K562 (cell line): Measurements from ENCODE around the gene PCCB. TPM values are rescaled to one million over a fixed set of nuclear protein-coding genes. Genes with fewer than 3 reads are reported as not detected.

ENCODE experiments used
- ATAC-seq: fragments of 200-7000 bp; cut with Tn5 transposase; 3 replicates; pipeline ENCODE4 v1.9.1; 2020; ENCODE audit warnings: moderate library complexity
- BruUV-seq: library from RNA; stranded (reverse); fragments of 400-500 nt; replicated peaks from 2 replicates; lab custom pipeline; 2021; lab: Mats Ljungman, UMichigan
- CTCF ChIA-PET: fragments of 300-600 bp; formaldehyde crosslinking; extraction: SDS; loops from one replicate; lab custom pipeline; 2021; ENCODE audit warnings: low intra/inter-chr PET ratio; lab: Yijun Ruan, JAX
- POLR2A ChIA-PET: fragments of 300-600, 350-650 bp; sonication (Branson Sonifier 250); formaldehyde crosslinking; extraction: SDS; loops from one replicate; lab custom pipeline; 2021; ENCODE audit warnings: antibody characterized with exemption, inconsistent platforms; lab: Yijun Ruan, JAX
- DNase-seq, 4 experiments: peaks; one replicate each; pipeline versions ENCODE4 v3.0.0 to v3.0.0-alpha.2; 2011 to 2018; ENCODE audit warnings: low spot score in 3 of 4, mixed read lengths in 3 of 4; ENCODE audit errors: extremely low read depth in 1 of 4
- FAIRE-seq: peaks from 2 replicates; lab custom pipeline; 2011; peaks lifted over from hg19 to GRCh38; lab: Jason Lieb, UNC
- H2AFZ ChIP-seq: 2 replicates; pipeline ENCODE4 v1.6.0; 2011; ENCODE audit warnings: low read depth, low read length, control low read depth, inconsistent platforms
- H3K27ac ChIP-seq: fragments of 200-600 bp; 3 replicates; pipeline ENCODE4 v1.8.0; 2011; ENCODE audit warnings: low read depth, mild to moderate bottlenecking, control low read depth, inconsistent platforms, low read length, moderate library complexity, mixed read lengths; ENCODE audit errors: extremely low read depth
- H3K27me3 ChIP-seq, 2 experiments: fragments of 300-600 bp in 1 of 2; 2 replicates in 1 of 2; 3 replicates in 1 of 2; pipeline versions ENCODE4 v1.6.0 to v1.8.0; 2011; ENCODE audit warnings: inconsistent platforms in 2 of 2, low read length in 2 of 2, mild to moderate bottlenecking in 1 of 2, mixed read lengths in 1 of 2, moderate library complexity in 1 of 2; ENCODE audit not compliant: control insufficient read depth in 2 of 2, insufficient read depth in 2 of 2
- H3K36me3 ChIP-seq: fragments of 300-600 bp; 3 replicates; pipeline ENCODE4 v1.8.0; 2011; ENCODE audit warnings: mild to moderate bottlenecking, low read length, inconsistent platforms; ENCODE audit not compliant: control insufficient read depth, insufficient read depth
- H3K4me1 ChIP-seq, 2 experiments: fragments of 200-600 bp in 1 of 2; replicated peaks in 1 of 2; 2 replicates in 1 of 2; 3 replicates in 1 of 2; pipeline versions ENCODE4 v1.5.1 to v1.8.0; 2011; ENCODE audit warnings: inconsistent platforms in 2 of 2, low read length in 2 of 2, mild to moderate bottlenecking in 1 of 2, mixed read lengths in 1 of 2, moderate library complexity in 1 of 2; ENCODE audit not compliant: control insufficient read depth in 2 of 2, insufficient read depth in 2 of 2
- H3K4me2 ChIP-seq: 2 replicates; pipeline ENCODE4 v1.6.1; 2011; ENCODE audit warnings: low read length, control low read depth, inconsistent platforms, mixed read lengths; ENCODE audit not compliant: insufficient read depth
- H3K4me3 ChIP-seq: fragments of 200-600 bp; sonication (generic), shearing (Covaris generic); 2 replicates; pipeline ENCODE4 v1.5.1; 2016; ENCODE audit warnings: control low read depth, inconsistent platforms
- H3K79me2 ChIP-seq: fragments of 200-600 bp; 3 replicates; pipeline ENCODE4 v1.8.0; 2011; ENCODE audit warnings: low read length, inconsistent platforms; ENCODE audit not compliant: control insufficient read depth, insufficient read depth
- H3K9ac ChIP-seq, 2 experiments: 2 replicates each; pipeline versions ENCODE4 v1.6.0 to v1.6.1; 2011; ENCODE audit warnings: low read depth in 2 of 2, low read length in 2 of 2, control low read depth in 1 of 2, inconsistent platforms in 1 of 2, mild to moderate bottlenecking in 1 of 2, mixed read lengths in 1 of 2; ENCODE audit not compliant: insufficient read depth in 1 of 2
- H3K9me1 ChIP-seq: one replicate; pipeline ENCODE4 v1.6.0; 2011; ENCODE audit warnings: inconsistent platforms, mild to moderate bottlenecking, low read length, moderate library complexity; ENCODE audit not compliant: control insufficient read depth, insufficient read depth
- H3K9me3 ChIP-seq: replicated peaks from 2 replicates; pipeline ENCODE4 v1.5.1; 2011; ENCODE audit warnings: low read depth, low read length, inconsistent platforms; ENCODE audit not compliant: control insufficient read depth, insufficient read depth
- H4K20me1 ChIP-seq: replicated peaks from 2 replicates; pipeline ENCODE4 v1.6.1; 2011; ENCODE audit warnings: low read length, inconsistent platforms, mixed read lengths; ENCODE audit not compliant: control insufficient read depth, insufficient read depth
- BHLHE40 ChIP-seq: IDR thresholded peaks from 2 replicates; pipeline ENCODE4 v1.6.1; 2011; ENCODE audit warnings: low read length, improper control_type of control experiment
- EP300 ChIP-seq: IDR thresholded peaks from 2 replicates; pipeline ENCODE4 v1.6.1; 2012; ENCODE audit warnings: low read length, improper control_type of control experiment
- HEY1 ChIP-seq: fragments of 250-450 bp; sonication (Bioruptor Pico); IDR thresholded peaks from 2 replicates; pipeline ENCODE4 v1.5.0; 2020; ENCODE audit warnings: mild to moderate bottlenecking, moderate library complexity, borderline replicate concordance
- ILK ChIP-seq: fragments of 450-650 bp; IDR thresholded peaks from 2 replicates; pipeline ENCODE4 v1.6.1; 2016; ENCODE audit warnings: missing genetic modification characterization, low read depth, mild to moderate bottlenecking, missing compliant biosample characterization, moderate library complexity, borderline replicate concordance
- NFXL1 ChIP-seq: fragments of 450-650 bp; formaldehyde crosslinking; IDR thresholded peaks from 2 replicates; pipeline ENCODE4 v1.4.0; 2021; ENCODE audit warnings: mild to moderate bottlenecking
- PHB ChIP-seq: fragments of 250-450 bp; sonication (Bioruptor Pico); IDR thresholded peaks from 2 replicates; pipeline ENCODE4 v1.5.0; 2021
- RBFOX2 ChIP-seq: fragments of 200-400 bp; formaldehyde crosslinking; IDR thresholded peaks from 2 replicates; pipeline ENCODE4 v1.6.1; 2017; ENCODE audit warnings: low read depth, mild to moderate bottlenecking, low read length, moderate library complexity
- RBM14 ChIP-seq: fragments of 200-400 bp; formaldehyde crosslinking; IDR thresholded peaks from 2 replicates; pipeline ENCODE4 v1.6.1; 2018; ENCODE audit warnings: low read depth, mild to moderate bottlenecking, low read length, moderate library complexity, borderline replicate concordance; ENCODE audit not compliant: insufficient read depth
- SREBF2 ChIP-seq: sonication (generic); formaldehyde crosslinking; IDR thresholded peaks from 2 replicates; pipeline ENCODE4 v1.4.0; 2020; ENCODE audit warnings: mild to moderate bottlenecking, missing genetic modification reagents
- ZNF140 ChIP-seq: fragments of 250-450 bp; sonication (Bioruptor Pico); IDR thresholded peaks from 2 replicates; pipeline ENCODE4 v1.8.0; 2021; ENCODE audit warnings: moderate library complexity, mild to moderate bottlenecking, inconsistent platforms
- ZNF778 ChIP-seq: fragments of 450-650 bp; formaldehyde crosslinking; IDR thresholded peaks from 2 replicates; pipeline ENCODE4 v1.4.0; 2020; ENCODE audit warnings: mild to moderate bottlenecking, moderate library complexity
- ZZZ3 ChIP-seq: fragments of 450-650 bp; IDR thresholded peaks from 2 replicates; pipeline ENCODE4 v1.6.1; 2016; ENCODE audit warnings: antibody characterized with exemption, mild to moderate bottlenecking, moderate library complexity
- WGBS: fragments of 100-300 bp; shearing (Covaris generic); methylation state at CpG from one replicate; pipeline ENCODE4 v1.1.6; 2016; ENCODE audit warnings: low coverage, mixed read lengths; ENCODE audit not compliant: insufficient coverage; ENCODE audit errors: missing lambda C conversion rate; 5-methylcytosine and 5-hydroxymethylcytosine counted together
- in situ Hi-C: fragments of 300-500 bp; cut with MboI; formaldehyde crosslinking; loops from 4 replicates; pipeline ENCODE4 v1.15.0; 2018; ENCODE audit warnings: inconsistent platforms, mixed read lengths
- intact Hi-C: fragments of 100-400 bp; cut with micrococcal nuclease; formaldehyde crosslinking; loops from 2 replicates; pipeline ENCODE4 v1.14.2; 2022
- polyA plus RNA-seq, 8 experiments: library from polyadenylated mRNA; depleted of rRNA in 4 of 8; stranded (reverse) in 5 of 8; unstranded in 3 of 8; fragments of >200 nt; fragmentation: Nextera tagmentation in 2 of 8; fragmentation: Illumina TruSeq in 1 of 8; extraction: Ambion mirVana in 2 of 8; extraction: Trizol in 1 of 8; gene quantifications; 2 replicates each; pipeline versions ENCODE4 v1.2.1 to v1.2.3, GENCODE V29; 2011 to 2014; ENCODE audit warnings: inconsistent platforms in 1 of 8, missing spikeins in 1 of 8
- total RNA-seq, 7 experiments: library from RNA; depleted of rRNA in 6 of 7; stranded (reverse); fragments of >200 nt in 6 of 7; fragmentation: Illumina TruSeq in 2 of 7; extraction: Trizol in 2 of 7; gene quantifications; 2 replicates each; pipeline versions ENCODE4 v1.2.1 to v1.2.3, GENCODE V29; 2011 to 2021; ENCODE audit warnings: low replicate concordance in 1 of 7

Gene PCCB
- total and polyA plus RNA-seq, 9 of the 15 experiments (the other 6 are each of a cell fraction or from before 2014, with no cell fraction given) = 69.5 to 173 (median 92.8) TPM

DNA sequence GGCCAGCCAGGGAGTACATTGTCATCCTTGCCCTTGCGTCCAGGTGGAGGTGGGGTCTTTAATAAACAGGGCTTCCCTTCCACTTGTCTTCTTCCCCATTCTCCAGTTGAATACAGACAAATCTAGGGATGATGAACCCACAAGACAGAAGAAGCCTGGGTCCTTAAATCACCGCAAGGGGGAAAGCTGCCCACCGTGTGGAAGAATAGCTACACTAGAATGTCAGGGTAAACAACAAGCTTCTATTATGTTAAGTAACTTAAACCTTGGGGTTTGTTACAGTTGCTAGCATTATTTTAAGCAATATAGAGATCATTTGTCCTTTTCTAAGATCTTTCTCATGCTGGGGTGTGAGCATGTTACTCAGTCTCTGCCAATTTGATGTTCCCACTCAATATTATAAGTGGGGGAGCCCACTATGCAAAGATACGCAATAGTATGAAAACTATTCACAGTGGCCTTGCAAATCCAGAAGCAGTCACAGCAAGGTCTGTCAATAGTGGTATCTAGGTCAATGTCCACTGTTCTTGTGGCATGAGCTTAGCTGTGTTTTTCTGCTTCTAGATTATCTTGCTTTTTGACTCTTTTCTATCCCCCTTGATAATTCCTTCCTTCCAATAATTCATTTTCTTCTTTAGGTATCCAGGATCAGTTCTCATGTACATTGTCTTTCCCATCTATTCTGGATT lies 12.0 kb upstream of the PCCB start:
- H3K4me2 ChIP-seq = no peak overlapping the region
- ATAC-seq (no peak), DNase-seq (no peak), FAIRE-seq (no peak)
- H3K9me1 ChIP-seq = no peaks in the 10 kb centered on the region
- WGBS = 12% methylated on average over 4 of the region's 4 CpGs
- H3K27me3 ChIP-seq = peaks cover 0 to 3% of the 10 kb centered on the region in 2 experiments; a peak in 1 of 5 replicates
- H3K9ac ChIP-seq = no peak overlapping the region
- in situ Hi-C loops = no loop called here
- H3K9me3 ChIP-seq = no peaks in the 10 kb centered on the region
- intact Hi-C loops = no loop called here
- TF ChIP-seq HEY1 (CRISPR knock-in tag) = no peak
- TF ChIP-seq, all 486 proteins: peak for 0
- Histone ChIP-seq H3K4me3 (no peak overlapping the region), H3K79me2 (no peaks in the 10 kb centered on the region), H4K20me1 (no peaks in the 10 kb centered on the region), H2AFZ (no peak overlapping the region), H3K4me1 (no peaks in the 10 kb centered on the region), H3K27ac (no peak overlapping the region), H3K36me3 (no peaks in the 10 kb centered on the region)
- ChIA-PET CTCF (no interaction called here), POLR2A (interaction anchor here (0.6 kb wide), 1 partner anchor 45 kb away, joined by 4 read pairs; no protein-coding TSS in a partner anchor)
- BruUV-seq = no TSS peak

GRCh38 chr3:136239094-136239493 lies 11.0 kb upstream of the PCCB start:
- H3K27ac ChIP-seq = no peak overlapping the region
- no peak overlapping the region for H3K4me2 ChIP-seq
- BruUV-seq = no TSS peak
- POLR2A ChIA-PET = no interaction called here
- H2AFZ ChIP-seq = no peak overlapping the region
- ATAC-seq (no peak), DNase-seq (no peak), FAIRE-seq (no peak)
- TF ChIP-seq RBM14 (no peak), BHLHE40 (no peak), NFXL1 (CRISPR knock-in tag) (no peak), ILK (no peak), SREBF2 (CRISPR knock-in tag) (no peak), RBFOX2 (no peak), EP300 (no peak), ZNF778 (CRISPR knock-in tag) (no peak), ZNF140 (CRISPR knock-in tag) (no peak), PHB (no peak), ZZZ3 (no peak)
- H3K36me3 ChIP-seq = no peaks in the 10 kb centered on the region
- H4K20me1 ChIP-seq = no peaks in the 10 kb centered on the region
- in situ Hi-C loops = no loop called here
- H3K4me1 ChIP-seq = no peaks in the 10 kb centered on the region
- H3K9me1 ChIP-seq = no peaks in the 10 kb centered on the region
- no peaks in the 10 kb centered on the region for H3K79me2 ChIP-seq
- peaks cover 0 to 3% of the 10 kb centered on the region in 2 experiments; a peak in 1 of 5 replicates for H3K27me3 ChIP-seq
- H3K9ac ChIP-seq = no peak overlapping the region
- CTCF ChIA-PET = no interaction called here
- no peaks in the 10 kb centered on the region for H3K9me3 ChIP-seq
- H3K4me3 ChIP-seq = no peak overlapping the region
- WGBS = 0% methylated on average over 1 of the region's 1 CpG
- intact Hi-C loops = no loop called here
